ENCODE measurements around the gene IGFBP2. TPM values are rescaled to one million over a fixed set of nuclear protein-coding genes. Genes with fewer than 3 reads are reported as not detected.

Gene IGFBP2
- total RNA-seq, 1 experiment from 2014 or later: 363 TPM

- Histone ChIP-seq H3K79me1 (ENCODE audit: insufficient read depth, low read depth, low read length, poor library complexity, severe bottlenecking) (no peaks in the 10 kb centered on the region), H3K27me3 (ENCODE audit: insufficient read depth, low read length) (peaks cover 3% of the 10 kb centered on the region; the same call in 1 of the 2 replicates), H3K14ac (ENCODE audit: insufficient read depth, low read length) (no peak overlapping the region), H3K4me2 (ENCODE audit: insufficient read depth, insufficient read length, low read length) (peak overlapping the region; percentile 55), H2AFZ (ENCODE audit: low read length) (no peak overlapping the region), H3K79me2 (ENCODE audit: insufficient read depth, low read length) (no peaks in the 10 kb centered on the region), H3K23me2 (ENCODE audit: insufficient read length, low read depth, low read length, poor library complexity, severe bottlenecking) (peaks cover 34% of the 10 kb centered on the region), H3K9ac (ENCODE audit: extremely low read depth, insufficient read length, low read length) (no peak overlapping the region), H3K56ac (ENCODE audit: insufficient read length, low read depth, low read length) (no peak overlapping the region), H4K8ac (replicated peaks; ENCODE audit: insufficient read length, low read depth, low read length) (no peak overlapping the region), H3K4ac (ENCODE audit: low read depth, low read length) (no peak overlapping the region), H2AK5ac (ENCODE audit: insufficient read length, low read length) (no peak overlapping the region), H3K23ac (ENCODE audit: insufficient read length, low read depth, low read length) (no peak overlapping the region), H2BK5ac (ENCODE audit: insufficient read length, low read length) (no peak overlapping the region), H3T11ph (ENCODE audit: low read length) (no peak overlapping the region), H3K18ac (ENCODE audit: insufficient read length, low read depth, low read length) (no peak overlapping the region), H4K5ac (ENCODE audit: insufficient read length, low read depth, low read length) (no peak overlapping the region), H3K27ac (ENCODE audit: insufficient read length, low read depth, low read length) (no peak overlapping the region), H2BK12ac (ENCODE audit: insufficient read length, low read depth, low read length) (no peak overlapping the region), H3K4me1 (ENCODE audit: insufficient read depth, low read length) (peaks cover 5% of the 10 kb centered on the region; the same call in 1 of the 2 replicates), H2BK120ac (ENCODE audit: low read depth, low read length, poor library complexity, severe bottlenecking) (no peak overlapping the region), H2BK15ac (ENCODE audit: low read depth, low read length) (no peak overlapping the region), H3K9me3 (ENCODE audit: control insufficient read depth, low read depth, low read length) (no peaks in the 10 kb centered on the region), H4K20me1 (ENCODE audit: control insufficient read depth, insufficient read depth, insufficient read length) (no peaks in the 10 kb centered on the region), H4K91ac (ENCODE audit: insufficient read length, low read depth, low read length) (no peak overlapping the region), H2BK20ac (ENCODE audit: low read depth, low read length, poor library complexity, severe bottlenecking) (no peak overlapping the region)
- no peak for DNase-seq
- H3K4me1 Mint-ChIP-seq: peaks cover 41 to 54% of the 10 kb centered on the region in 2 experiments
- H3K9me3 Mint-ChIP-seq: no peaks in the 10 kb centered on the region; a peak in 2 of 5 replicates
- no CpG with 5 or more reads among the region's 10 CpGs for WGBS (ENCODE audit: extremely low coverage, insufficient read length, low lambda C conversion rate)
- peaks cover 79% of the 10 kb centered on the region for H3K27me3 Mint-ChIP-seq (ENCODE audit: low read depth)
- H3K4me3 Mint-ChIP-seq: peak overlapping the region; percentile 65 to 89
- H3K27ac Mint-ChIP-seq: no peak overlapping the region; a peak in 1 of 7 replicates
- TF ChIP-seq, protein P1, sequence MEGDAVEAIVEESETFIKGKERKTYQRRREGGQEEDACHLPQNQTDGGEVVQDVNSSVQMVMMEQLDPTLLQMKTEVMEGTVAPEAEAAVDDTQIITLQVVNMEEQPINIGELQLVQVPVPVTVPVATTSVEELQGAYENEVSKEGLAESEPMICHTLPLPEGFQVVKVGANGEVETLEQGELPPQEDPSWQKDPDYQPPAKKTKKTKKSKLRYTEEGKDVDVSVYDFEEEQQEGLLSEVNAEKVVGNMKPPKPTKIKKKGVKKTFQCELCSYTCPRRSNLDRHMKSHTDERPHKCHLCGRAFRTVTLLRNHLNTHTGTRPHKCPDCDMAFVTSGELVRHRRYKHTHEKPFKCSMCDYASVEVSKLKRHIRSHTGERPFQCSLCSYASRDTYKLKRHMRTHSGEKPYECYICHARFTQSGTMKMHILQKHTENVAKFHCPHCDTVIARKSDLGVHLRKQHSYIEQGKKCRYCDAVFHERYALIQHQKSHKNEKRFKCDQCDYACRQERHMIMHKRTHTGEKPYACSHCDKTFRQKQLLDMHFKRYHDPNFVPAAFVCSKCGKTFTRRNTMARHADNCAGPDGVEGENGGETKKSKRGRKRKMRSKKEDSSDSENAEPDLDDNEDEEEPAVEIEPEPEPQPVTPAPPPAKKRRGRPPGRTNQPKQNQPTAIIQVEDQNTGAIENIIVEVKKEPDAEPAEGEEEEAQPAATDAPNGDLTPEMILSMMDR (conservative IDR thresholded peaks at IDR 0.05): no peak
- H3K36me3 Mint-ChIP-seq (ENCODE audit: insufficient read depth in 1 of 3, low read depth in 3 of 3): no peaks in the 10 kb centered on the region
These were observed 61.6 kb downstream of the IGFBP2 start for GRCh38 chr2:216694826-216695217.
